Measurements from ENCODE around the gene FXYD5.
"Not testable (repeated sequence)": the region's sequence is repeated elsewhere in the genome, so short reads cannot be mapped to it uniquely, and the experiment has no call there.

Gene FXYD5

DNA sequence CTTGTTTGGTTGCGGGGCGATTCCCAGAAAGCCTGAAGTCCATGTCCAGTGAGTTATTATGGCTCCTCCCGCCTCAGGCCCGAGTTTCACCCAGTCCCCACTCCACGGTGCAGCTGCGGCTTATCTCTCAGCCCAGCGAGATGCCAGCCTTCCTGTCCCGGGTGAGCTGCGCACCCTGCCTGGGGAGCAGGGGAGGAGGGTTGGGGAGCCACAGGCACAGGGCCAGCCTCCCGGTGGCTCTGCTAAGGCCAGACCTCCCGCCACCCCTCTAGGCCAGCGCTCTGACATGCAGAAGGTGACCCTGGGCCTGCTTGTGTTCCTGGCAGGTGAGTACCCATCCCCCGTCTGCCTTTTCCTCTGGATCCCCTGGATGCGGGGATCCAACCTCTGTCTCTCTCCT lies 35.4 kb upstream of the FXYD5 start:
- H3K4me3 ChIP-seq (ENCODE audit: low read depth, low read length) = no peak overlapping the region

GRCh38 chr19:35119578-35120155 lies 34.9 kb upstream of the FXYD5 start:
- no peak overlapping the region for H3K4me3 ChIP-seq (ENCODE audit: low read depth, low read length)
- no peak for DNase-seq (ENCODE audit: low read depth)

More for the DNA sequence above, 35.4 kb upstream of the FXYD5 start:
- DNase-seq (ENCODE audit: low read depth) = no peak

DNA sequence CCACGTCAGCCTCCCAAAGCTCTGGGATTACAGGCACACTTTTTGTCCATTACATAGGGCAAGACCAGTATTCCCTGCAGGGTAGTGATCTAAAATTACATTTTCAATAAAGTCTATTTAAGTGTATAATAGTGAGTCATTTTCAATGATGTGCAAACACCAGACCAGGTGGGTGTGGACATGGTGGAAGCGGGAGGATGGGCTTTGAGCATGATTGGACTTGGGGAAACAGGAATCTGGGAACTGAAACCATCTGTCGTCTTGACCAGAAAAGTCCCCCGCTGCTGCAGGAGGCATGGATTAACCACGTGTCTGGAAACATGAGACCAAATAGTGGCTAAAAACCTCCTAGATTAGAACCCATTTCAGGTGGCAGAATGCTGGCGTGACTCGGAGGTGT lies 34.0 kb upstream of the FXYD5 start:
- DNase-seq (ENCODE audit: low read depth) = peak; percentile 85
- no peak overlapping the region for H3K4me3 ChIP-seq (ENCODE audit: low read depth, low read length)

DNA sequence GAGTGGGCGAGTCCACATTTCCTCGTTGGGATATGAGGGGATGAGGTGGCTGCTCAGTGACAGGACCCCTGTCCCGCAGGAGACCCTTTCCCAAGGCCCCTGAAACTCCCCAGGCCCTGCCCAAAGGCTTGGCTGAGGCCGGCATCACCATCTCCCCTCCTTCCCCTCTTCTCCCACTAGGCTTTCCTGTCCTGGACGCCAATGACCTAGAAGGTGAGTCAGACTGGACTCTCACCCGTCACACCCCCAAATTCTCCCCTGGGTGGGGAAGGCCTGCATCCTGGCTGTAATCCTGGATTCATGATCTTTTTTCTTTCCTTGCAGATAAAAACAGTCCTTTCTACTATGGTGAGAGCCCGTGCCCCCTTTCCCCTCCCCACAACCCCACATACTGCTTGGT lies 33.6 kb upstream of the FXYD5 start:
- no peak overlapping the region for H3K4me3 ChIP-seq (ENCODE audit: low read depth, low read length)
- DNase-seq (ENCODE audit: low read depth) = no peak

- H3K4me3 ChIP-seq (ENCODE audit: low read depth, low read length) = no peak overlapping the region
Measured at GRCh38 chr19:35122687-35123551, 31.6 kb upstream of the FXYD5 start.

GRCh38 chr19:35123573-35123972 lies 31.0 kb upstream of the FXYD5 start:
- no peak overlapping the region for H3K4me3 ChIP-seq (ENCODE audit: low read depth, low read length)
- DNase-seq (ENCODE audit: low read depth) = no peak

More at GRCh38 chr19:35122687-35123551, 31.6 kb upstream of the FXYD5 start:
- no peak for DNase-seq (ENCODE audit: low read depth)

DNA sequence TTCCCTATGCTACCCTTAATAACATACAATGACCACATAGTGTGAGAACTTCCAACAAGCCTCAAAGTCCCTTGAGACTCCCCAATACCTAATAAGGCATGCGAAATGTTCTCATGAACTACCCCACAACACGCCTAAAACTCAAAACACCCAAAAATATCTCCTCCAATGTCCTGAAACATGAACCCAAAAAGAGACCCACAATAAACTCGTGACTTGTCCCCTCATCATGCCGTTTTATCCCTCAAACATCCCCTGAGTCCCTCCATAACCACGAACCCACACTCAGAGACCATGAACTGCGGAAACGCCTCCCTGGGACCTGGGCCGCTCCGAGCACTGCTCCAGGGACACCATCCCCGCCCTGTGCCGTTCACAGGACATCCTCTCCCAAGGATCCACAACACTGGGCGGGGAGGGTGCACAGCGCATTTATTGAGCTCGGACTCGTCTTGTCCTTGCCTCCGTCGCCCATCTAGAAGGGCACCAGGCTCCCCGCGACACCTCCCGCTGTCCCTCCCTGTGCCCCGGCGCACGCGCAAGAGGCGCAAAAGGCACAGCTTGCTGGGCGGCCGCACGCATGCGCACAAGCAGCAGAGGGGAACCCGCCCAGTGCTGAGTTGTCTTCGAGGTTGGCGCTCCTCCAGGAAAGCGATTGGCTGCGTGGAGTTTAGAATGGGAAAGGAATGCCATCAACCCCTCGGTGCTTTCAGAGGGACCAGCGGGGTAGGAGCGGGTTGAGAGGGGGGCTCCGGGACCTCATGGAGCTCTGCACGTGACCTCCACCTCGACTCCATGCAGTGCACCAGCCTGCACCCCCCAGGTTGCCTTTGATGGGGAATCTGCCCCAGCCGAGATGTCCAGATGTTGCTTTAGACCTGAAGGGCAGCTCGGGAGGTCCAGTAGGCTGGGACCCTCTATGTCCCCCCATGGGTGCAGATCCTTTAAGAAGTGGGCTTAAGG lies 30.2 kb upstream of the FXYD5 start:
- peak; percentile 71 for DNase-seq (ENCODE audit: low read depth)
- H3K4me3 ChIP-seq (ENCODE audit: low read depth, low read length) = peak overlapping the region; percentile 65

DNA sequence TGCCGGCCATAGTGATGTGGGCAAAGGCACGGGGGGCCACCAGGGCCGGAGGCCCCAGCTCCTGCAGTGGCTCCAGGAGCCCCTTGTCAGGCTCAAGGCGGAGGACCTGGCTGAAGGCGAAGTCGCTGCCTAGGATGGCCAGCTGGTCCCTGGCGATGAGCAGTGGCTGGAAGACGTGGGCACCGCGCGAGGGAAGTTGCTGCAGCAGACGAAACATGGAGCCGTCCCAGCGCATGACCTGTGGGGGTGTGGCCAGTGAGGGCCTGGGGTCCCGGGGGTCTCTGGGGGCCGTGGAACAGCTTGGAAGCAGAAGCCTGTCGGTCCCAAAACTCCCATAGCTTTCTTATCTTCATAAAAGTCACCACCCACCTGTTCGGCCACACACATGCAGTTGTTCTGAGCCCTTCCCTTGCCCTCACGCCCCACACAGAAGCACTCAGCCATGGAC lies 29.2 kb upstream of the FXYD5 start:
- no peak for DNase-seq (ENCODE audit: low read depth)
- H3K4me3 ChIP-seq (ENCODE audit: low read depth, low read length) = no peak overlapping the region

GRCh38 chr19:35125749-35126623 lies 28.5 kb upstream of the FXYD5 start:
- DNase-seq (ENCODE audit: low read depth) = no peak
- H3K4me3 ChIP-seq (ENCODE audit: low read depth, low read length) = no peak overlapping the region

GRCh38 chr19:35126624-35126959 lies 27.9 kb upstream of the FXYD5 start:
- H3K4me3 ChIP-seq (ENCODE audit: low read depth, low read length) = no peak overlapping the region
- no peak for DNase-seq (ENCODE audit: low read depth)

- no peak overlapping the region for H3K4me3 ChIP-seq (ENCODE audit: low read depth, low read length)
- DNase-seq (ENCODE audit: low read depth) = no peak
Measured at GRCh38 chr19:35127871-35128270, 26.7 kb upstream of the FXYD5 start.

- no peak for DNase-seq (ENCODE audit: low read depth)
Measured at GRCh38 chr19:35128398-35129057, 26.0 kb upstream of the FXYD5 start.

GRCh38 chr19:35129724-35130274 lies 24.7 kb upstream of the FXYD5 start:
- H3K4me3 ChIP-seq (ENCODE audit: low read depth, low read length); DNase-seq (ENCODE audit: low read depth): not testable (repeated sequence)

More at GRCh38 chr19:35128398-35129057, 26.0 kb upstream of the FXYD5 start:
- no peak overlapping the region for H3K4me3 ChIP-seq (ENCODE audit: low read depth, low read length)

GRCh38 chr19:35130761-35131720 lies 23.5 kb upstream of the FXYD5 start:
- H3K4me3 ChIP-seq (ENCODE audit: low read depth, low read length) = no peak overlapping the region
- DNase-seq (ENCODE audit: low read depth) = no peak

GRCh38 chr19:35132254-35132653 lies 22.3 kb upstream of the FXYD5 start:
- H3K4me3 ChIP-seq (ENCODE audit: low read depth, low read length) = no peak overlapping the region
- DNase-seq (ENCODE audit: low read depth) = no peak

- DNase-seq (ENCODE audit: low read depth) = no peak
- no peak overlapping the region for H3K4me3 ChIP-seq (ENCODE audit: low read depth, low read length)
Measured at GRCh38 chr19:35133826-35134225, 20.7 kb upstream of the FXYD5 start.

DNA sequence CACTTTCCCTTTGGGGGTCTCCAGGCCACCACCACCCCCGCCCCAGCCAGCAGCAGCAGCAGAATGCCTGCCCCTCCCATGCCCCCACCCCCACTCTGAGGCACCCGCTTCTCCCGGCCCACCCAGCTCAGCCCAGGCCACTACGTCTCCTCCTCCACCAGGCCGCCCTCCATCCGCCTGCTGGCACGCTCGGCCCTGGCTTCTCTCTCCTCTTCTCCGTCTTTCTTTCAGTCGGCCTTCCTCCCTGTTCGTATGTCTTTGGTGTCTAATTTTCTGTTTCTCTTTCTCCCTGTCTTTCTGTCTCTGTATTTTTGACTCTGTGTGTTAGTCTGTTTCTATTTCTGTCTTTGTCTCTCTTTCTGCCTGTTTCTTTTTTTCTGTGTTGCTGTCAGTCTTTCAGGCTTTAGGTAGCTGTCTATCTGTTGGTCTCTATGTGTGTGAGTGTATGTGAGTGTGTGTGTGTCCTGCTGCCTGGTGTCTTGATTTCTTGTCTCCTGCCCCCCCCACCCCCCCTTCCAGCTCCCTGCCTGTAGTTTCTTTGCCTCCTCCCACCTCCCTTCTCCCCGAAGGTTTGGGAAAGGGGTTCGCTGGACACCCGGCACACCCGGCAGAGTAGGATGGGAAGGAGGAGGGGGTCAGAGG lies 19.8 kb upstream of the FXYD5 start, which contains the start of gene LGI4:
Gene LGI4, minus strand, starts transcription at position 459 of the 642 bp plus-strand sequence. Its CDS starts 379 bp downstream, at position 80.
- DNase-seq (ENCODE audit: low read depth) = no peak
- no peak within 1 kb of the TSS for H3K4me3 ChIP-seq (ENCODE audit: low read depth, low read length)

Data from skeletal muscle cell (primary cell).